Measurements from ENCODE around the gene PAN2. TPM values are rescaled to one million over a fixed set of nuclear protein-coding genes. Genes with fewer than 3 reads are reported as not detected.

The PAN2 gene
- total and polyA plus RNA-seq, 10 of the 15 experiments (the other 5 are each of a cell fraction or from before 2014, with no cell fraction given): 14.4 to 61.8 (median 34.9) TPM

DNA sequence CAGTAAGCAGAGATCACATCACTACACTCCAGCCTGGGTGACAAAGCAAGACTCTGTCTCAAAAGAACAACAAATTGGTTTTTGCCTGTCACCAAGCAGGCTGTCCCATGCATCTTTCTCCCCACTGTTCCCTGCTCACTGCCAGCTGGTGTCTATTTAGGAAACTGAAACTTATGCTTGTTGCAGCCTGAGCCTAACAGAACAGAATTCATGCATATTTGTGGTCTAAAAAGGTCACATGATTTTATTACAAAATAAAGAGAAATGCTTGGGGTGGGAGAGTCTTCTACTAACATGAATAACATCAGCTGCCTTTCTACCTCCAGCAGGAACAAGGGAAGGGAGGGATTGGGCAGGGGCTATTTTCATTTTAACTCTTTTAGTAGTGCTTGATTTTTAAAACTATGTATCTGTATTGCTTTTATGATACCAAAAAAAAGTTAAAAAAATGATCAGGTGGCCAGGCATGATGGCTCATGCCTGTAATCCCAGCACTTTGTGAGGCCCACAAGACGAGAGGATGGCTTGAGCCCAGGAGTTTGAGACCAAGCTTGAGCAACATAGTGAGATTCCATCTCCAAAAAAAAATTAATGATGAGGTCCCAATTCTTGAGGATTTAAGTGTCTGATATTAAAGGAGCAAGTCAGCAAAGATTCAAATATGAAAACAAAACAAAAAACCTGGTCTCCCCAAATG is 25.2 kb upstream of the PAN2 start:
- Histone ChIP-seq H3K4me2 (ENCODE audit: control insufficient read depth, insufficient read depth) (peak overlapping the region; percentile 89), H3K9me3 (replicated peaks; ENCODE audit: control insufficient read depth, insufficient read depth, low read length) (no peaks in the 10 kb centered on the region), H3K4me1 (ENCODE audit: control insufficient read depth, insufficient read depth, low read length) (peaks cover 5% of the 10 kb centered on the region; the same call in 1 of the 2 replicates), H3K9ac (ENCODE audit: control insufficient read depth, insufficient read depth, low read length) (peak overlapping the region; percentile 93), H4K20me1 (ENCODE audit: control insufficient read depth, insufficient read depth) (no peaks in the 10 kb centered on the region), H3K4me3 (peak overlapping the region; percentile 93), H3K36me3 (ENCODE audit: control insufficient read depth in 2 of 2, insufficient read depth in 2 of 2, low read length in 1 of 2) (peaks cover 11 to 21% of the 10 kb centered on the region in 2 experiments), H3K27ac (ENCODE audit: control insufficient read depth, insufficient read depth) (peak overlapping the region; percentile 89), H2AFZ (ENCODE audit: control insufficient read depth, low read depth, low read length) (no peak overlapping the region), H3K27me3 (replicated peaks in 1 of 2; ENCODE audit: control insufficient read depth in 2 of 2, insufficient read depth in 2 of 2, low read length in 1 of 2) (no peaks in the 10 kb centered on the region), H3K79me2 (ENCODE audit: control insufficient read depth, insufficient read depth, low read length) (peaks cover 24% of the 10 kb centered on the region)
- ATAC-seq: peak; percentile 4; the same call in 2 of the 3 replicates
- no TSS peak for BruUV-seq (replicated peaks)
- in situ Hi-C loops (cut with MboI) (no loop called here), intact Hi-C loops (cut with micrococcal nuclease; ENCODE audit: unreplicated experiment) (no loop called here)
- WGBS (ENCODE audit: insufficient coverage, insufficient replicate concordance, low lambda C conversion rate, missing lambda C conversion rate): 4% methylated on average over 1 of the region's 1 CpG
- SMC1A ChIA-PET (ENCODE audit: uncharacterized antibody, unreplicated experiment): interaction anchor here (0.8 to 5.1 kb wide), 20 partner anchors 9 to 300 kb away, joined by 3 to 58 read pairs (median 11); partner anchors contain the start of genes CNPY2, COQ10A, IL23A and PAN2
- TF ChIP-seq POU2F2 (IDR thresholded peaks at IDR 0.05; ENCODE audit: borderline replicate concordance, low read depth, low read length) (peak; percentile 88; the same call in 1 of the 3 replicates), POLR2A (IDR thresholded peaks at IDR 0.05; ENCODE audit: low read depth, low read length) (peak; percentile 46; the same call in 1 of the 2 replicates), TCF12 (IDR thresholded peaks at IDR 0.05; ENCODE audit: low read depth, low read length) (peak; percentile 50; the same call in 1 of the 2 replicates), FOXK2 (IDR thresholded peaks at IDR 0.05) (no peak), RB1 (IDR thresholded peaks at IDR 0.05; ENCODE audit: borderline replicate concordance) (no peak), JUND (IDR thresholded peaks at IDR 0.05; ENCODE audit: low read depth, low read length) (no peak), RUNX3 (IDR thresholded peaks at IDR 0.05; ENCODE audit: low read length) (peak; percentile 62; the same call in 1 of the 2 replicates), ZBTB40 (IDR thresholded peaks at IDR 0.05; ENCODE audit: borderline replicate concordance) (no peak), PML (IDR thresholded peaks at IDR 0.05; ENCODE audit: low read length) (peak; percentile 18; the same call in 1 of the 2 replicates), SUZ12 (IDR thresholded peaks at IDR 0.05; ENCODE audit: unreplicated experiment) (no peak), TCF3 (IDR thresholded peaks at IDR 0.05; ENCODE audit: borderline replicate concordance, insufficient read depth, low read depth, low read length) (no peak)
- no peak for DNase-seq (ENCODE audit: low read depth, low spot score)
- RAD21 ChIA-PET (ENCODE audit: unreplicated experiment): interaction anchor here (0.6 to 5.3 kb wide), 22 partner anchors 8 to 278 kb away, joined by 3 to 60 read pairs (median 4); partner anchors contain the start of genes CNPY2, CS, IL23A and PAN2
- POLR2A ChIA-PET: interaction anchor here (0.6 to 7.9 kb wide), 31 partner anchors 8 to 1865 kb away, joined by 3 to 140 read pairs (median 5); partner anchors contain the start of genes ATP5F1B, CNPY2, CS and IL23A
- CTCF ChIA-PET: interaction anchor here (0.7 to 4.0 kb wide), 19 partner anchors 8 to 293 kb away, joined by 3 to 31 read pairs (median 5); partner anchors contain the start of genes CNPY2, COQ10A, ESYT1 and IL23A
- FAIRE-seq: peak; percentile 23
